GOT3 (cell line): Measurements from ENCODE around the gene ADAMTS15.

Experiments
- DNase-seq: peaks from one replicate; lab custom pipeline; 2025; ENCODE audit warnings: mixed read lengths; lab: John Stamatoyannopoulos, UW

ADAMTS15 gene

GRCh38 chr11:130448416-130449309 lies at the start of gene ADAMTS15:
ADAMTS15 (plus strand) TSS chr11:130448645; CDS start chr11:130448974, 329 bp downstream.
- DNase-seq, result peak; percentile 14

GRCh38 chr11:130399196-130399595 lies 49.2 kb upstream of the ADAMTS15 start:
- DNase-seq, result no peak

GRCh38 chr11:130400781-130401483 lies 47.5 kb upstream of the ADAMTS15 start:
- DNase-seq, result no peak

GRCh38 chr11:130402570-130402969 lies 45.9 kb upstream of the ADAMTS15 start:
- DNase-seq, result no peak

GRCh38 chr11:130403271-130403804 lies 45.1 kb upstream of the ADAMTS15 start:
- no peak for DNase-seq

- DNase-seq, result no peak
Measured at GRCh38 chr11:130403967-130404366, 44.5 kb upstream of the ADAMTS15 start.

GRCh38 chr11:130404727-130405126 lies 43.7 kb upstream of the ADAMTS15 start:
- no peak for DNase-seq

GRCh38 chr11:130405428-130405827 lies 43.0 kb upstream of the ADAMTS15 start:
- DNase-seq, result no peak

- DNase-seq, result no peak
Measured at GRCh38 chr11:130407978-130408377, 40.5 kb upstream of the ADAMTS15 start.

- DNase-seq, result no peak
Measured at GRCh38 chr11:130408401-130408890, 40.0 kb upstream of the ADAMTS15 start.

- no peak for DNase-seq
Measured at GRCh38 chr11:130408901-130409300, 39.5 kb upstream of the ADAMTS15 start.

- no peak for DNase-seq
Measured at GRCh38 chr11:130409594-130410388, 38.7 kb upstream of the ADAMTS15 start.

GRCh38 chr11:130411223-130411622 lies 37.2 kb upstream of the ADAMTS15 start:
- no peak for DNase-seq

- no peak for DNase-seq
Measured at GRCh38 chr11:130413405-130414106, 34.9 kb upstream of the ADAMTS15 start.

- DNase-seq, result no peak
Measured at GRCh38 chr11:130414107-130415080, 34.1 kb upstream of the ADAMTS15 start.

GRCh38 chr11:130415731-130416529 lies 32.5 kb upstream of the ADAMTS15 start:
- DNase-seq, result no peak

- DNase-seq, result no peak
Measured at GRCh38 chr11:130416530-130416882, 31.9 kb upstream of the ADAMTS15 start.

- DNase-seq, result no peak
Measured at GRCh38 chr11:130416906-130417305, 31.5 kb upstream of the ADAMTS15 start.

GRCh38 chr11:130418210-130418609 lies 30.2 kb upstream of the ADAMTS15 start:
- no peak for DNase-seq
